GM19043 (cell line): ENCODE data around the gene MAD1L1.
"Not testable (repeated sequence)": the region's sequence is repeated elsewhere in the genome, so short reads cannot be mapped to it uniquely, and the experiment has no call there.

Experiments
- ATAC-seq: cut with Tn5 transposase; IDR thresholded peaks from one replicate; pipeline ENCODE4 v1.9.1; 2021; ENCODE audit warnings: low read depth; ENCODE audit not compliant: unreplicated experiment

Gene MAD1L1

GRCh38 chr7:2232766-2233520 lies at the start of gene MAD1L1:
TSS of gene MAD1L1 (minus strand) at chr7:2232945. CDS start at chr7:2230133, 2,812 bp downstream.
- peak; percentile 69 for ATAC-seq

- no peak for ATAC-seq
Measured at GRCh38 chr7:2282185-2282751, 49.5 kb upstream of the MAD1L1 start.

GRCh38 chr7:2281541-2281940 lies 48.8 kb upstream of the MAD1L1 start:
- ATAC-seq: no peak

- ATAC-seq: no peak
Measured at GRCh38 chr7:2280424-2280823, 47.7 kb upstream of the MAD1L1 start.

- ATAC-seq: no peak
Measured at GRCh38 chr7:2279896-2280295, 47.2 kb upstream of the MAD1L1 start.

- no peak for ATAC-seq
Measured at GRCh38 chr7:2278026-2278425, 45.3 kb upstream of the MAD1L1 start.

- ATAC-seq: no peak
Measured at GRCh38 chr7:2276107-2276506, 43.4 kb upstream of the MAD1L1 start.

GRCh38 chr7:2275101-2275500 lies 42.4 kb upstream of the MAD1L1 start:
- ATAC-seq: no peak

GRCh38 chr7:2274666-2275065 lies 41.9 kb upstream of the MAD1L1 start:
- ATAC-seq: no peak

- no peak for ATAC-seq
Measured at GRCh38 chr7:2273866-2274265, 41.1 kb upstream of the MAD1L1 start.

- ATAC-seq: no peak
Measured at GRCh38 chr7:2272031-2272430, 39.3 kb upstream of the MAD1L1 start.

- ATAC-seq: no peak
Measured at GRCh38 chr7:2271273-2272026, 38.7 kb upstream of the MAD1L1 start.

- ATAC-seq: no peak
Measured at GRCh38 chr7:2270495-2270894, 37.8 kb upstream of the MAD1L1 start.

GRCh38 chr7:2269991-2270460 lies 37.3 kb upstream of the MAD1L1 start:
- no peak for ATAC-seq

GRCh38 chr7:2269089-2269990 lies 36.6 kb upstream of the MAD1L1 start:
- not testable (repeated sequence) for ATAC-seq

- ATAC-seq: no peak
Measured at GRCh38 chr7:2266911-2267310, 34.2 kb upstream of the MAD1L1 start.

- ATAC-seq: no peak
Measured at GRCh38 chr7:2264158-2264557, 31.4 kb upstream of the MAD1L1 start.

- ATAC-seq: no peak
Measured at GRCh38 chr7:2263176-2263575, 30.4 kb upstream of the MAD1L1 start.

- ATAC-seq: no peak
Measured at GRCh38 chr7:2261611-2262010, 28.9 kb upstream of the MAD1L1 start.

- ATAC-seq: no peak
Measured at GRCh38 chr7:2260820-2261219, 28.1 kb upstream of the MAD1L1 start.
